Measurements from ENCODE around the gene DGAT2L6. TPM values are rescaled to one million over a fixed set of nuclear protein-coding genes. Genes with fewer than 3 reads are reported as not detected.

The DGAT2L6 gene
- total and polyA plus RNA-seq, 10 of the 15 experiments (the other 5 are each of a cell fraction or from before 2014, with no cell fraction given), result 0.08 to 0.58 (median 0.31) TPM; not detected in 3

DNA sequence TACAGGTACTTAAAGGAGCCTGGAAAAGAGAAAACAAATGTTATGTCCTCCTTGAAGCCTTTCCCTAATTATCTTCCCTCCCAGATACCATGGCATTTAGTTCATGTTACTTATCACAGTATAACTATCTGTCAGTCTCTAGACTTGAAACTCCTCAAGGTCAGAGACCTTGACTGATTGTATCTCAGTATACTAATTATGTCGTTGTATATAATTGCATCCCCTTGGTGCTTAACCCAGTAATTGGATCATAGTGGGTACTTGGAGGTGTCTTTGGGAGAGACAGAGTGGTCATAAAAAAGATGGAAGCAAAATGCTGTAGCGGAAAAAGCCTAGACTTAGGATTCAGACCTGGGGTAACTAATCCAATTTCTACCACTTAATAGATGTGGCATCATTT lies 35.9 kb upstream of the DGAT2L6 start:
- H2AFZ ChIP-seq (ENCODE audit: control insufficient read depth, low read depth, low read length), result no peak overlapping the region
- DNase-seq (ENCODE audit: low read depth, low spot score), result no peak
- no TSS peak for BruUV-seq (replicated peaks)
- ChIA-PET RAD21 (ENCODE audit: unreplicated experiment) (no interaction called here), CTCF (interaction anchor here (0.7 to 1.2 kb wide), 2 partner anchors 8 to 35 kb away, joined by 3 read pairs; no protein-coding TSS in a partner anchor), SMC1A (ENCODE audit: uncharacterized antibody, unreplicated experiment) (no interaction called here), POLR2A (no interaction called here)
- H3K79me2 ChIP-seq (ENCODE audit: control insufficient read depth, insufficient read depth, low read length), result no peaks in the 10 kb centered on the region; the same call in none of the 2 replicates
- H4K20me1 ChIP-seq (ENCODE audit: control insufficient read depth, insufficient read depth), result no peaks in the 10 kb centered on the region
- no peaks in the 10 kb centered on the region for H3K27me3 ChIP-seq (replicated peaks in 1 of 2; ENCODE audit: control insufficient read depth in 2 of 2, insufficient read depth in 2 of 2, low read length in 1 of 2)
- no peak overlapping the region for H3K27ac ChIP-seq (ENCODE audit: control insufficient read depth, insufficient read depth)
- intact Hi-C loops (cut with micrococcal nuclease; ENCODE audit: unreplicated experiment) (no loop called here), in situ Hi-C loops (cut with MboI) (loop anchor here (25.0 kb wide), 1 partner anchor 104 kb away; the partner anchor contains the start of gene AWAT2)
- ATAC-seq, result no peak
- WGBS (ENCODE audit: insufficient coverage, insufficient replicate concordance, low lambda C conversion rate, missing lambda C conversion rate), result 52% methylated on average over 2 of the region's 2 CpGs
- H3K4me3 ChIP-seq, result no peak overlapping the region
- no peaks in the 10 kb centered on the region for H3K4me1 ChIP-seq (ENCODE audit: control insufficient read depth, insufficient read depth, low read length)
- H3K4me2 ChIP-seq (ENCODE audit: control insufficient read depth, insufficient read depth), result no peak overlapping the region
- no peaks in the 10 kb centered on the region for H3K36me3 ChIP-seq (ENCODE audit: control insufficient read depth in 2 of 2, insufficient read depth in 2 of 2, low read length in 1 of 2)
- TF ChIP-seq, protein P1, sequence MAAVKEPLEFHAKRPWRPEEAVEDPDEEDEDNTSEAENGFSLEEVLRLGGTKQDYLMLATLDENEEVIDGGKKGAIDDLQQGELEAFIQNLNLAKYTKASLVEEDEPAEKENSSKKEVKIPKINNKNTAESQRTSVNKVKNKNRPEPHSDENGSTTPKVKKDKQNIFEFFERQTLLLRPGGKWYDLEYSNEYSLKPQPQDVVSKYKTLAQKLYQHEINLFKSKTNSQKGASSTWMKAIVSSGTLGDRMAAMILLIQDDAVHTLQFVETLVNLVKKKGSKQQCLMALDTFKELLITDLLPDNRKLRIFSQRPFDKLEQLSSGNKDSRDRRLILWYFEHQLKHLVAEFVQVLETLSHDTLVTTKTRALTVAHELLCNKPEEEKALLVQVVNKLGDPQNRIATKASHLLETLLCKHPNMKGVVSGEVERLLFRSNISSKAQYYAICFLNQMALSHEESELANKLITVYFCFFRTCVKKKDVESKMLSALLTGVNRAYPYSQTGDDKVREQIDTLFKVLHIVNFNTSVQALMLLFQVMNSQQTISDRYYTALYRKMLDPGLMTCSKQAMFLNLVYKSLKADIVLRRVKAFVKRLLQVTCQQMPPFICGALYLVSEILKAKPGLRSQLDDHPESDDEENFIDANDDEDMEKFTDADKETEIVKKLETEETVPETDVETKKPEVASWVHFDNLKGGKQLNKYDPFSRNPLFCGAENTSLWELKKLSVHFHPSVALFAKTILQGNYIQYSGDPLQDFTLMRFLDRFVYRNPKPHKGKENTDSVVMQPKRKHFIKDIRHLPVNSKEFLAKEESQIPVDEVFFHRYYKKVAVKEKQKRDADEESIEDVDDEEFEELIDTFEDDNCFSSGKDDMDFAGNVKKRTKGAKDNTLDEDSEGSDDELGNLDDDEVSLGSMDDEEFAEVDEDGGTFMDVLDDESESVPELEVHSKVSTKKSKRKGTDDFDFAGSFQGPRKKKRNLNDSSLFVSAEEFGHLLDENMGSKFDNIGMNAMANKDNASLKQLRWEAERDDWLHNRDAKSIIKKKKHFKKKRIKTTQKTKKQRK (IDR thresholded peaks at IDR 0.05; ENCODE audit: low read depth, low read length), result no peak
- TF ChIP-seq ZSCAN29 (IDR thresholded peaks at IDR 0.05) (no peak), SRF (IDR thresholded peaks at IDR 0.05; ENCODE audit: low read depth in 2 of 2, low read length in 2 of 2) (no peak)
- no peaks in the 10 kb centered on the region for H3K9me3 ChIP-seq (replicated peaks; ENCODE audit: control insufficient read depth, insufficient read depth, low read length)
- H3K9ac ChIP-seq (ENCODE audit: control insufficient read depth, insufficient read depth, low read length), result no peak overlapping the region
- no peak for FAIRE-seq

Data from GM12878 (cell line).